BE2C (cell line): ENCODE measurements around the gene CIPC. TPM values are rescaled to one million over a fixed set of nuclear protein-coding genes. Genes with fewer than 3 reads are reported as not detected.

Source experiments
- DNase-seq: peaks from one replicate; pipeline ENCODE4 v3.0.0-alpha.2; 2020
- H3K27me3 ChIP-seq: fragments of 250-450 bp; sonication (Bioruptor Pico); 2 replicates; pipeline ENCODE4 v1.5.1; 2020; ENCODE audit warnings: mild to moderate bottlenecking
- H3K36me3 ChIP-seq: fragments of 250-450 bp; sonication (Bioruptor Pico); 2 replicates; pipeline ENCODE4 v1.5.1; 2020; ENCODE audit warnings: mild to moderate bottlenecking
- H3K4me1 ChIP-seq: fragments of 250-450 bp; sonication (Bioruptor Pico); 2 replicates; pipeline ENCODE4 v1.5.1; 2020
- H3K4me3 ChIP-seq: 2 replicates; pipeline ENCODE4 v1.5.1; 2011; ENCODE audit warnings: low read depth, low read length
- H3K9me3 ChIP-seq: fragments of 250-450 bp; sonication (Bioruptor Pico); 2 replicates; pipeline ENCODE4 v1.5.1; 2020
- polyA plus RNA-seq: library from polyadenylated mRNA; unstranded; fragments of >200 nt; gene quantifications from one replicate; pipeline ENCODE4 v1.2.1, GENCODE V29; 2012; ENCODE audit warnings: low read depth, missing spikeins; ENCODE audit not compliant: insufficient read length, insufficient read depth
- TF ChIP-seq, protein P1 (sequence below): IDR thresholded peaks from 2 replicates; pipeline ENCODE4 v1.5.1; 2012; ENCODE audit warnings: mild to moderate bottlenecking, low read depth, low read length

CIPC gene, protein sequence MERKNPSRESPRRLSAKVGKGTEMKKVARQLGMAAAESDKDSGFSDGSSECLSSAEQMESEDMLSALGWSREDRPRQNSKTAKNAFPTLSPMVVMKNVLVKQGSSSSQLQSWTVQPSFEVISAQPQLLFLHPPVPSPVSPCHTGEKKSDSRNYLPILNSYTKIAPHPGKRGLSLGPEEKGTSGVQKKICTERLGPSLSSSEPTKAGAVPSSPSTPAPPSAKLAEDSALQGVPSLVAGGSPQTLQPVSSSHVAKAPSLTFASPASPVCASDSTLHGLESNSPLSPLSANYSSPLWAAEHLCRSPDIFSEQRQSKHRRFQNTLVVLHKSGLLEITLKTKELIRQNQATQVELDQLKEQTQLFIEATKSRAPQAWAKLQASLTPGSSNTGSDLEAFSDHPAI
- 28.9 TPM for polyA plus RNA-seq

DNA sequence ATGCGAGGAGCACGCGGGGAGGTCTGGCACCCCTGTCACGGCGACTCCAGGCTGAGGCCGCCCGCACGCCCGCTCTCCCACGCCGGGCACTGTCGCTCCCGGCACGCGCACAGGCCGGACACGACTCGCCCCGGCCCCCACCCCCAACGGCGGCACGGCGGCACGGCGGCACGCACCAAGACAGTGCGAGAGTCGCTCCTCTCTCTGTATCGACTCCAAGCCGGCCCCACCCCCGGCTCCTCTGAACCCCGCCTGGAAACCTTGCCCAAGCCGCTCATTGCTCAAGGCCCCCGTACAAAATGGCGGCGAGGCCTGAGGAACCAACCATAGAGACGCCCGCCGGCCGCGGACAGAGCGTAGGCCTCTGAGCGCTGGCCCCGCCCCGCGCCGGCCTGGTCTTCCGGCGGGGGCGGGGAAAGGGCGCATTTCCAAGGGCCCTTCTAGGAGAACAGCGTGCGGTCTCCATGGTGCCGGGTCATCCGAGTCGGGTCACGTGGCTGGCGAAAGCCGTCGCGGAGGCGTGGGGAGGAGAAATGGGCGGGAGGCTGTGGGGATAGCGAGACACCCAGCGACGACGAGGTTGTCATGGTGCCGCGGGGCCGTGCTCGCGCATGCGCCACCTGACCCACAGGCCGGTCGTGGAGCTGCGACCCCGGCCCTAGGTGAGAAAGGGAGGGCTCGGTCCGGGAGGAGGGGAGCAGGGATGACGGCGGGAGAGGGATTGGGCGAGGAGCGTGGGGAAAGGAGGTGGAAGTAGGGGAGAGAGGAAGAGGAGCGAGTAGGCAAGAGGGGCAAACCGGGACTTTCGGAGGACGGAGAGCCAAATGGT lies at the start of gene CIPC:
TSS of gene CIPC (plus strand) at position 559 of the 829 bp plus-strand sequence. CDS start 7,451 bp downstream, outside the sequence.
- no peaks in the 10 kb centered on the region for H3K9me3 ChIP-seq
- peaks cover 3% of the 10 kb centered on the region; the same call in 1 of the 2 replicates for H3K4me1 ChIP-seq
- no peaks in the 10 kb centered on the region for H3K36me3 ChIP-seq
- TF ChIP-seq, protein P1, sequence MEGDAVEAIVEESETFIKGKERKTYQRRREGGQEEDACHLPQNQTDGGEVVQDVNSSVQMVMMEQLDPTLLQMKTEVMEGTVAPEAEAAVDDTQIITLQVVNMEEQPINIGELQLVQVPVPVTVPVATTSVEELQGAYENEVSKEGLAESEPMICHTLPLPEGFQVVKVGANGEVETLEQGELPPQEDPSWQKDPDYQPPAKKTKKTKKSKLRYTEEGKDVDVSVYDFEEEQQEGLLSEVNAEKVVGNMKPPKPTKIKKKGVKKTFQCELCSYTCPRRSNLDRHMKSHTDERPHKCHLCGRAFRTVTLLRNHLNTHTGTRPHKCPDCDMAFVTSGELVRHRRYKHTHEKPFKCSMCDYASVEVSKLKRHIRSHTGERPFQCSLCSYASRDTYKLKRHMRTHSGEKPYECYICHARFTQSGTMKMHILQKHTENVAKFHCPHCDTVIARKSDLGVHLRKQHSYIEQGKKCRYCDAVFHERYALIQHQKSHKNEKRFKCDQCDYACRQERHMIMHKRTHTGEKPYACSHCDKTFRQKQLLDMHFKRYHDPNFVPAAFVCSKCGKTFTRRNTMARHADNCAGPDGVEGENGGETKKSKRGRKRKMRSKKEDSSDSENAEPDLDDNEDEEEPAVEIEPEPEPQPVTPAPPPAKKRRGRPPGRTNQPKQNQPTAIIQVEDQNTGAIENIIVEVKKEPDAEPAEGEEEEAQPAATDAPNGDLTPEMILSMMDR: no peak
- peak within 1 kb of the TSS; percentile 96 for H3K4me3 ChIP-seq
- H3K27me3 ChIP-seq: no peaks in the 10 kb centered on the region
- peak; percentile 100 for DNase-seq

DNA sequence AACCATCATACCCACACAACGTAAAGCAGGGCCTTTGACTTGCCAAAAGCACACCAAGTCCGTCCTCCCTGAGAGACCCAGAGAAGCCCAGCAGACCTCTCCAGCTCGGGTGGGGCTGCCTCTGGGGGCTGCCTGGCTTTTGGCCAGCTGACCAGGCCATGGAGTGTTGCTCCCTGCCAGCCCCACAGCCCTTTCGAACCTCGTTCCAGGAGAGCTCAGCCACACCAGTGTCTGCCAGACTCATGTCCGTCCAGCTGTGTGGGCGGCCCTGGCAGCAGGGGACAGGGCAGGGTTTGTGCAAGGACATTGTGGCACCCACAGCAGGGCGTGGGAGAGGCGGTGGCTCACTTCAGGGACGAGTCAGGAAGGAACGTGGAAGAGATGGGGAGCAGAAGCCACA lies 46.9 kb upstream of the CIPC start:
- H3K4me1 ChIP-seq: peaks cover 23% of the 10 kb centered on the region

DNA sequence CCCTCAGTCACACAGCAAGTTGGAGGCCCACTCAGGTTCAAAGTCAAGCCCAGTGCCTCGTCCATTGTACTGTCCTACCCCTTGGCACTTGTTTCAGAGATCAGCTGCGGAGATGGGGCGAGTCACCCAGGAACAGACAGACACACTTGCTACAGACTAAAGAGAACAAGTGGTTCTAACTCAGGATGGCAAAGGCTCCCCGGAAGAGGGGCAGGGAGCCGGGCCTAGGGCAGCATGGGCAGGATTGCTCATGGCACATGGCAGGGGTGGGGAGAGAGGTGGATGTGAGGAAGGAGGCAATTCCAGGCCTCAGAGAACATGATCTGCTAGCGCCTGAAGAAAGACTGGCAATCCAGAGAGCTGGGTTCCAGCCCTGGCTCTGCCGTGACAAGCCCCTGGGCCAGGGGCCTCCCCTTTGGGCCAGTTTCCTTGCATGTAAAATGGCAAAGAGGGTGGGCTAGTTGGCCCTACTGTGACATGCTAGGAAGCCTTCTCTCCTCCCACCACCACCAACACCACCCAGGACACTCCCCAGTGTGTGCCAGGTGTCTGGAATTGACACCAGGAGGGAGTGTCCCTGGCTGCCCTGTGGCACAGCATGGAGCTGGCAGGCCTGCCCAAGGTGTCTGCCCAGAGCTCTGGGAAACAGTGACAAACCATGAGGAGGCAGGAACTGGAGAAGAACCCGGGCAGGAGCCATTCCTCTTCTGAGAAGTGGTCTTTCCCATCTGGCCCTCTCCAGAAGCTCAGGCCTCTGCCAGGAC lies 45.6 kb upstream of the CIPC start:
- H3K4me3 ChIP-seq: no peak overlapping the region
- H3K27me3 ChIP-seq: no peaks in the 10 kb centered on the region
- H3K4me1 ChIP-seq: peaks cover 21% of the 10 kb centered on the region
- H3K9me3 ChIP-seq: no peaks in the 10 kb centered on the region
- no peaks in the 10 kb centered on the region for H3K36me3 ChIP-seq
- no peak for DNase-seq
- TF ChIP-seq, protein P1: no peak

More for the DNA sequence above, 46.9 kb upstream of the CIPC start:
- TF ChIP-seq, protein P1: no peak
- no peaks in the 10 kb centered on the region for H3K27me3 ChIP-seq
- no peaks in the 10 kb centered on the region for H3K36me3 ChIP-seq
- peak; percentile 52 for DNase-seq
- H3K4me3 ChIP-seq: no peak overlapping the region
- H3K9me3 ChIP-seq: no peaks in the 10 kb centered on the region

DNA sequence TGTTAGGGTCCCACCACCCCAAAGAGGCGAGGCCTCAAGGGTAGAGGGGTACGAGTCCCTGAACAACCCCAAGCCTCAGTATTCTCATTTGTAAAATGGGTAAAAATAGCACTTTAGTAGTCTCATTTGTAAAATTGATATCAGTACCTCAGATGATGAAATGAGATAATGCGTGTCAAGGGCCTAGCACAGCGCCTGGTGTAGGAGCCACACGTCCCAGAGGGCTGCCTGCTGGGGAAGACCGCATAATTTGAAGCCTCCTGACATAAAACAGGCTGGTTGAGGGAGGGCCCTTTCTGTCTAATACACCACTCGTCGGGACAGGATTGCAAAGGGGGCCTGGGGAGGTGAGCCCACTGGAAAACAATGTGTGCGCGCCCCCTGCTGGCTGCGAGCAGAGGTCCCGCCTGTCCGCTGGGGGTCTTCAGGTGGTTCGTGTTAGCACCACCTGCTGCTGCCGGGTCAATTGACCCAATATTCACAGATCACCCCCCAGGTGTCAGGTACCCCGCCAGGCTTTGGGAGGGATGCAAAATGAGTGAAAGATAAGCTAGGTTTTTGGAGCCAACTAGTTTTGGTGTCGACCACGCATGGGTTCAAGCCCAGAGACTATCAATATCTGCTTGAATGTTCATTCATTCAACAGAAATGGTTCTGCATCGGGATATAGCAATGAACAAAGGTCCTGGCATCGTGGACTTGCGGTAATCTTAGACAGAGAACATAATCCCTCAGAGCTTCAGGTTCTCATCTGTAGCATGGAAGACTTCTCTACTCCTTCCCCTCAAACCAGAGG lies 44.8 kb upstream of the CIPC start:
- Histone ChIP-seq H3K9me3 (no peaks in the 10 kb centered on the region), H3K4me1 (peaks cover 28% of the 10 kb centered on the region), H3K4me3 (no peak overlapping the region), H3K36me3 (no peaks in the 10 kb centered on the region), H3K27me3 (no peaks in the 10 kb centered on the region)
- TF ChIP-seq, protein P1: peak; percentile 92
- peak; percentile 95 for DNase-seq

DNA sequence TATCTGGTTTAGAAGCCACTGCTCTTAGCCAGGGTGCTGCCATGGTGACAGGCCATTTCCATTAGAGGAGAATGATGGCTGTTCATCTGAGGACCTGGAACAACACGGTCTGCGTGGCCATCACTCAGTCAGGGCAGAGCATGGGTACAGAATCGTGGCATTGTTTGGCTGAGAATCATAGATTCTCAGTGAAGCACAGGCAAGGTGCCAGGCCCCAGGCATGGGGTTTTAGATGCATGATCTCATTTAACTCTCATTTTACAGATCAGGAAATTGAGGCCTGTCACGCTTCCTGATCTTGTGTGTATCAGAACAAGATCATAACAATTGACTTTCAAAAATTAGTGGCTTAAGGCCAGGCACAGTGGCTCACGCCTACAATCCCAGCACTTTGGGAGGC lies 42.8 kb upstream of the CIPC start:
- H3K4me1 ChIP-seq: peaks cover 45% of the 10 kb centered on the region
- H3K27me3 ChIP-seq: no peaks in the 10 kb centered on the region
- no peak for DNase-seq
- no peaks in the 10 kb centered on the region for H3K36me3 ChIP-seq
- no peak overlapping the region for H3K4me3 ChIP-seq
- no peaks in the 10 kb centered on the region for H3K9me3 ChIP-seq
- TF ChIP-seq, protein P1: no peak
